Activated naive CD8-positive, alpha-beta T cell treated with anti-CD3 and anti-CD28 coated beads, Interleukin-2, amount 50 U/mL, for 24 hours (primary cell): ENCODE results near the gene CCDC154.
A peak's percentile ranks its signal among the peaks of the same experiment; 100 is the strongest.
"Not testable (repeated sequence)": the region's sequence is repeated elsewhere in the genome, so short reads cannot be mapped to it uniquely, and the experiment has no call there.

Experiments
- ATAC-seq: fragments of 150-1000 bp; cut with Tn5 transposase; one replicate; pipeline ENCODE4 v1.10.0; 2021
- DNase-seq: peaks from one replicate; pipeline ENCODE4 v3.0.0; 2021
- H3K27ac Mint-ChIP-seq: one replicate; pipeline ENCODE4 v1.8.0; 2021; ENCODE audit warnings: mild to moderate bottlenecking, mixed read lengths
- H3K27me3 Mint-ChIP-seq: one replicate; pipeline ENCODE4 v1.8.0; 2021; ENCODE audit warnings: mixed read lengths
- H3K36me3 Mint-ChIP-seq: one replicate; pipeline ENCODE4 v1.8.0; 2021; ENCODE audit warnings: low read depth, mixed read lengths
- H3K4me1 Mint-ChIP-seq: one replicate; pipeline ENCODE4 v1.8.0; 2021; ENCODE audit warnings: mixed read lengths
- H3K4me3 Mint-ChIP-seq: one replicate; pipeline ENCODE4 v1.8.0; 2021; ENCODE audit warnings: mild to moderate bottlenecking, moderate library complexity, mixed read lengths
- H3K9me3 Mint-ChIP-seq: one replicate; pipeline ENCODE4 v1.8.0; 2021; ENCODE audit warnings: mixed read lengths

The CCDC154 gene

GRCh38 chr16:1439699-1440074 is 4.7 kb downstream of the CCDC154 start:
- not testable (repeated sequence) for H3K4me3 Mint-ChIP-seq, H3K9me3 Mint-ChIP-seq, H3K4me1 Mint-ChIP-seq, DNase-seq, H3K36me3 Mint-ChIP-seq, ATAC-seq, H3K27me3 Mint-ChIP-seq, H3K27ac Mint-ChIP-seq

DNA sequence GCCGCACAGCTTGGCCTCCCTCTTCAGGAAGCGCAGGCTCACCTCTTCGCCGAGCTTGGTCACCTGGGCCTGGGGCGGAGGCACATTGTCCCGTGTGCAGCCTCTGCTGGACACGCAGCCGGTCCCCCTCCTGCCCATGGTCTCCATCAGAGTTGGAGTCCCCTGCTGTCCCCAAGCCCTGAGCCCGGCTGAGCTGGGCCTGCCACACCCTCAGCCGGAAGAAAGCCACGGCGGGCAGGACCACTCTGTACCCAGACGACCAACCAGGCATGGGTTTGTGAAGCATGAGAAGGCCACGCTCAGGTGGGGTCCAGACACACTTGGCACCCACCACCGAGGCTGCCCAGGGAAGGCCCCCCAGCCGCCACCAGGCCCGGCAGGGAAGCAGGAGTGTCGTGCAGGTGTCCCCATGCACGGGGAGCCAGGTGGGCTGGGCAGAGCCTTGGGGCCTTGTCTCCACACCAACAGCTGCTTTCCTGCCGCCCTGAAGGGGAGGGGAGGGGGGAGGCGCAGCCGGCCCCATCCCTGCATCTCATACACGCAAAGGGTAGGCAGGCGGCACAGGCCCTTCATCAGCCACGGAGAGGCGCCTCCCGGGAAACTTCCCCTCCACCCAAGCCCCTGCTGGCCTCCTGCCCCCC is 5.2 kb downstream of the CCDC154 start:
- Mint-ChIP-seq H3K9me3 (no peaks in the 10 kb centered on the region), H3K4me1 (no peaks in the 10 kb centered on the region), H3K36me3 (no peaks in the 10 kb centered on the region), H3K27ac (no peak overlapping the region), H3K27me3 (no peaks in the 10 kb centered on the region), H3K4me3 (no peak overlapping the region)
- DNase-seq (no peak), ATAC-seq (no peak)

DNA sequence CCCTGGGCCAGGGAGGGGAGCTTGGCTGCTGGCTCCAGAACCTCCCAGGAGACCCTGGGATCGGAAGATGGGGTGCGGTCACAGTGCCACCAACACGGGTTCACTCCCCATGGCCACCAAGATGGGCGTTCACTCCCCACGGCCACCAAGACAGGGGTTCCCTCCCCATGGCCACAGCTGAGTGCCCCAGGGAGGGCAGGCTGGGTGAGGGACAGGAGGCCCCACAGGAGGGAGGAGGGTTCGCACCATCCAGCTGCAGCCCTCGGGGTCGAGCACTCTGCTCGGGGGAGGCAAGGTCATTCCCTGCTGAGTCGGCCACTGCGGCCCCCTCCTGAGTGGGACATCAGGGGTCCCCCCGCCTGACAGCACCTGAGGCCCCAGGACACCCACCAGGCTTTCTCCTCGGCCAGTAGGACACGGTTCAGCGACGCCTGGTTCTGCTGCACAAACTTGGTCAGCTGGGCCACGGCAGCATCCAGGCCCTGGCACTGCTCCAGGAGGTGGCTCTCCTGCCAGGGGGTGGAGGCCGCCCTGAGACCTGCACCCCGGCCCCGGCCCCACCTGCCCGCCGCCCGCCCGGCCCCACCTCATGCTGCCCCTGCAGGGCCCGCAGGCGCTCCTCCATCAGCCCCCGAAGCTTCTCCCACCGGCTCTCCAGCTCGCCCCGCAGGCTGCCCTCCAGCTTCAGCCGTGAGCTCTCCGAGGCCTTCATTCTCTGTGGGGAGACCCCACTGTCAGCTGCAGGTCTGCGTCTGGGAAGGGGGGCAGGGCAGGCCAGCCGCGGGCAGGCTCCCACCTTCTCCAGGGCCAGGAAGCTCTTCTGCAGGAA is 5.9 kb downstream of the CCDC154 start:
- no peak for ATAC-seq
- Mint-ChIP-seq H3K4me1 (no peaks in the 10 kb centered on the region), H3K27me3 (no peaks in the 10 kb centered on the region), H3K9me3 (no peaks in the 10 kb centered on the region), H3K27ac (no peak overlapping the region), H3K4me3 (no peak overlapping the region), H3K36me3 (no peaks in the 10 kb centered on the region)
- no peak for DNase-seq

DNA sequence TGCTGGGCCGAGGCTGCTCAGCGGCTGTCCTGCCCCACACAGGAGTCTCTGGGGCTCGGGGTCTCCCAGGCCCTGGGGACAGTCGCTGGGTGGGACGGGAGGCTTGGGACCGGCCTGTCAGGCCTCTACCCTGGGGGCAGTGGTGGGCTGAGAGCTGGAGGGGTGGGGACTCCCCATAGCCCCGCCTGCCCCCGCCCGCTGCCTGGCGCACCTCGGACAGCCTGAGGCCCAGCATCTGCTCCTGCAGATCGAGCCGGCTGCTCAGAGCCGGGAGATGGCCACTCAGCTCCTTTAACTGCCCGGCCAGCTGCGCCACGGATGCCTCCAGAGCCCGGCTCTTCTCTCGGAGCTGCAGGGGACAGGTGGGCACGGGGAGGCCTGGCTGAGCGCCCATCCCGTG is 6.8 kb downstream of the CCDC154 start:
- no peak for DNase-seq
- Mint-ChIP-seq H3K27me3 (no peaks in the 10 kb centered on the region), H3K36me3 (no peaks in the 10 kb centered on the region), H3K9me3 (no peaks in the 10 kb centered on the region), H3K4me1 (no peaks in the 10 kb centered on the region), H3K4me3 (no peak overlapping the region), H3K27ac (no peak overlapping the region)
- no peak for ATAC-seq

- Mint-ChIP-seq H3K9me3 (no peaks in the 10 kb centered on the region), H3K36me3 (no peaks in the 10 kb centered on the region), H3K4me3 (no peak overlapping the region), H3K27me3 (no peaks in the 10 kb centered on the region), H3K4me1 (no peaks in the 10 kb centered on the region), H3K27ac (no peak overlapping the region)
- no peak for DNase-seq
- no peak for ATAC-seq
Observed at GRCh38 chr16:1436731-1437355, 7.5 kb downstream of the CCDC154 start.

- Mint-ChIP-seq H3K27me3 (no peaks in the 10 kb centered on the region), H3K9me3 (no peaks in the 10 kb centered on the region), H3K4me1 (no peaks in the 10 kb centered on the region), H3K27ac (no peak overlapping the region), H3K36me3 (no peaks in the 10 kb centered on the region), H3K4me3 (no peak overlapping the region)
- ATAC-seq (no peak), DNase-seq (no peak)
Observed at GRCh38 chr16:1435921-1436697, 8.2 kb downstream of the CCDC154 start.

GRCh38 chr16:1434644-1435592 is 9.4 kb downstream of the CCDC154 start:
- no peak overlapping the region for H3K4me3 Mint-ChIP-seq
- H3K4me1 Mint-ChIP-seq, result no peaks in the 10 kb centered on the region
- DNase-seq (no peak), ATAC-seq (no peak)
- no peaks in the 10 kb centered on the region for H3K9me3 Mint-ChIP-seq
- no peaks in the 10 kb centered on the region for H3K36me3 Mint-ChIP-seq
- no peak overlapping the region for H3K27ac Mint-ChIP-seq
- H3K27me3 Mint-ChIP-seq, result no peaks in the 10 kb centered on the region

GRCh38 chr16:1433756-1434155 is 10.6 kb downstream of the CCDC154 start:
- no peak for DNase-seq
- H3K36me3 Mint-ChIP-seq, result no peaks in the 10 kb centered on the region
- H3K4me3 Mint-ChIP-seq, result no peak overlapping the region
- no peak overlapping the region for H3K27ac Mint-ChIP-seq
- H3K27me3 Mint-ChIP-seq, result no peaks in the 10 kb centered on the region
- no peaks in the 10 kb centered on the region for H3K9me3 Mint-ChIP-seq
- no peak for ATAC-seq
- no peaks in the 10 kb centered on the region for H3K4me1 Mint-ChIP-seq

DNA sequence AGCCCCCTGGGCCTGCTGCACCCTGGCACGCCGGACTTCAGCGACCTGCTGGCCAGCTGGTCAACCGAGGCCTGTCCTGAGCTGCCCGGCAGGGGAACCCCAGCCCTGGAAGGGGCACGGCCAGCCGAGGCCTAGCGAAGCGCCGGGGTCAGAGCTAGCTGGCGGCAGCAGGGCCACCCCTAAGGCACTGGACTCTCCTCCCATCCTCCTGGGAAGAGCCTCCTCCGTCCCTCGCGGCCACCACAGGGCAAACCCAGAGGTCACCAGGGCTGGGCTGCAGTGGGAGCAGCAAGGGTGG is 11.1 kb downstream of the CCDC154 start:
- DNase-seq (no peak), ATAC-seq (no peak)
- H3K9me3 Mint-ChIP-seq, result no peaks in the 10 kb centered on the region
- H3K4me1 Mint-ChIP-seq, result no peaks in the 10 kb centered on the region
- H3K4me3 Mint-ChIP-seq, result no peak overlapping the region
- H3K36me3 Mint-ChIP-seq, result no peaks in the 10 kb centered on the region
- H3K27me3 Mint-ChIP-seq, result no peaks in the 10 kb centered on the region
- H3K27ac Mint-ChIP-seq, result no peak overlapping the region

GRCh38 chr16:1432388-1433262 is 11.7 kb downstream of the CCDC154 start:
- H3K27me3 Mint-ChIP-seq, result no peaks in the 10 kb centered on the region
- H3K4me1 Mint-ChIP-seq, result no peaks in the 10 kb centered on the region
- no peak for DNase-seq
- no peaks in the 10 kb centered on the region for H3K9me3 Mint-ChIP-seq
- H3K27ac Mint-ChIP-seq, result peak overlapping the region; percentile 35
- ATAC-seq, result no peak
- peak overlapping the region; percentile 29 for H3K4me3 Mint-ChIP-seq
- H3K36me3 Mint-ChIP-seq, result no peaks in the 10 kb centered on the region

- no peaks in the 10 kb centered on the region for H3K27me3 Mint-ChIP-seq
- no peaks in the 10 kb centered on the region for H3K9me3 Mint-ChIP-seq
- no peak for ATAC-seq
- no peak for DNase-seq
- H3K4me1 Mint-ChIP-seq, result no peaks in the 10 kb centered on the region
- no peaks in the 10 kb centered on the region for H3K36me3 Mint-ChIP-seq
- H3K27ac Mint-ChIP-seq, result peak overlapping the region; percentile 35
- peak overlapping the region; percentile 29 for H3K4me3 Mint-ChIP-seq
Observed at GRCh38 chr16:1431497-1432270, 12.7 kb downstream of the CCDC154 start.

DNA sequence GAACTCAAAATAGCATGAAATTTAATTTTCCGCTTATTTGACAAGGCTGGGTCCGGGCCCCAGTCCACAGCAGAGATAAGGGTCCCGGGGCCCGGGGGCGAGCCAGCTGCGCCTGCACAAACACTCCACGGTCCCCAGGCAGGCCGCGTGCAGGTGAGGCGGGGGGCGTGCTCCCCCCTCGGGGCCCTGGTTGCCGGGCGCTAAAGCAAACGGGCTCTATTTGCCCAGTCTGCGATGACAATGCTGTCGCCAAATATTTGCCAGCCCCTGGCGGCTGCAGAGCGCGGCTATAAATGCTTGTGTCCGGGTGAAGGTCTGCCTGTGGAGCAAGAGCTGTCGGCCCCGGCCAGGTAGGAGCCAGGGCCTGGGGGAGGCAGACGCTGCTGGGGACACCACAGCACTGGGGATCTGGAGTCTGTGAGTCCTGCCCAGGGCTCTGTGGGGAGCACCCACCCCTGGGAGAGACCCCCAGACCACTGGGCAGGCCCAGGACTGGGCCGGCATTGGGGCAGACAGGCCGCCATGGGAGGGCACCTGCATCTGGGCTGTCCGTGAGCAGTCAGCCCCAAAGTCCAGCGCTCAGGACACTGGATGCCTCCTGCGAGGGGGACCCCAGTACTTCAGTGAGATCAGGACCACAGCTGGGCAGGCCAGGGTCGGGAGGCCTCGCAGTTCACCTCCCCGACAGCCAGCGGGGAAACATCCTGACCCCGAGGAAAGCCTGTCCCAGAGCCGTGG is 13.4 kb downstream of the CCDC154 start, which contains the start of gene PERCC1:
TSS of gene PERCC1 (plus strand) at position 320 of the 738 bp plus-strand sequence. CDS start 1,516 bp downstream, outside the sequence.
- H3K4me1 Mint-ChIP-seq, result no peaks in the 10 kb centered on the region
- peak within 1 kb of the TSS; percentile 29 for H3K4me3 Mint-ChIP-seq
- DNase-seq, result no peak
- no peaks in the 10 kb centered on the region for H3K27me3 Mint-ChIP-seq
- H3K9me3 Mint-ChIP-seq, result no peaks in the 10 kb centered on the region
- H3K36me3 Mint-ChIP-seq, result no peaks in the 10 kb centered on the region
- H3K27ac Mint-ChIP-seq, result no peak within 1 kb of the TSS
- ATAC-seq, result no peak
